ENCODE measurements around the gene DEXI. TPM values are rescaled to one million over a fixed set of nuclear protein-coding genes. Genes with fewer than 3 reads are reported as not detected.
"Not testable (repeated sequence)": the region's sequence is repeated elsewhere in the genome, so short reads cannot be mapped to it uniquely, and the experiment has no call there.

The DEXI gene
- total and polyA plus RNA-seq, 9 donors = 26.5 to 73.4 (median 45.7) TPM

DNA sequence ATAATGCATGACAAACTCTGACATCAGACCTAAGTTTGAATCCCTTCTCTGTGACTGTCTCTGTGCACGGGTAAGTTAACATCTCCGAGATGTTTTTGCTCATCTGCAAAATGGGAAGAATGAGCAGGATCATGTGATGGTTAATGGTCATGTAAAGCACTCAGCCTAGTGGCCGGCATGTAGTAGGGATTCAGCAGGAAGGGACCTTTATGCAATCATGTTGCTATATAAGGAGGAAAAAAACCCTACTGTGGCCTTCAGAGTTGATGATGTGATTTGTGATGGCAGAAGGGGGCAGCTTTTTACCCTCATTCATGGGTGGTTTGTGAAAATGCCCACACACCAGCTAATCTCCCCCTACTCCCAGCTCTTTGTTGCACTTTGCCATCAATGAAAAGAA, 26.2 kb upstream of the DEXI start:
- H3K27ac ChIP-seq = no peak overlapping the region
- no peaks in the 10 kb centered on the region for H3K9me3 ChIP-seq
- no peak overlapping the region for H3K4me3 ChIP-seq
- no peaks in the 10 kb centered on the region for H3K36me3 ChIP-seq
- 83 to 93% (median 86%) methylated on average over 3 of the region's 3 CpGs for WGBS, 3 donors
- intact Hi-C loops (cut with DNase I) = loop anchor here in 3 of 4 donors (10.0 kb wide), 3 partner anchors 386 to 1096 kb away; no protein-coding TSS in a partner anchor
- peaks cover 7% of the 10 kb centered on the region for H3K4me1 ChIP-seq (ENCODE audit: insufficient read depth)
- no peak for DNase-seq
- TF ChIP-seq, protein P1, sequence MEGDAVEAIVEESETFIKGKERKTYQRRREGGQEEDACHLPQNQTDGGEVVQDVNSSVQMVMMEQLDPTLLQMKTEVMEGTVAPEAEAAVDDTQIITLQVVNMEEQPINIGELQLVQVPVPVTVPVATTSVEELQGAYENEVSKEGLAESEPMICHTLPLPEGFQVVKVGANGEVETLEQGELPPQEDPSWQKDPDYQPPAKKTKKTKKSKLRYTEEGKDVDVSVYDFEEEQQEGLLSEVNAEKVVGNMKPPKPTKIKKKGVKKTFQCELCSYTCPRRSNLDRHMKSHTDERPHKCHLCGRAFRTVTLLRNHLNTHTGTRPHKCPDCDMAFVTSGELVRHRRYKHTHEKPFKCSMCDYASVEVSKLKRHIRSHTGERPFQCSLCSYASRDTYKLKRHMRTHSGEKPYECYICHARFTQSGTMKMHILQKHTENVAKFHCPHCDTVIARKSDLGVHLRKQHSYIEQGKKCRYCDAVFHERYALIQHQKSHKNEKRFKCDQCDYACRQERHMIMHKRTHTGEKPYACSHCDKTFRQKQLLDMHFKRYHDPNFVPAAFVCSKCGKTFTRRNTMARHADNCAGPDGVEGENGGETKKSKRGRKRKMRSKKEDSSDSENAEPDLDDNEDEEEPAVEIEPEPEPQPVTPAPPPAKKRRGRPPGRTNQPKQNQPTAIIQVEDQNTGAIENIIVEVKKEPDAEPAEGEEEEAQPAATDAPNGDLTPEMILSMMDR (IDR thresholded peaks at IDR 0.05) = no peak
- TF ChIP-seq POLR2A (IDR thresholded peaks at IDR 0.05) (no peak), EP300 (IDR thresholded peaks at IDR 0.05) (no peak)
- no peaks in the 10 kb centered on the region for H3K27me3 ChIP-seq

DNA sequence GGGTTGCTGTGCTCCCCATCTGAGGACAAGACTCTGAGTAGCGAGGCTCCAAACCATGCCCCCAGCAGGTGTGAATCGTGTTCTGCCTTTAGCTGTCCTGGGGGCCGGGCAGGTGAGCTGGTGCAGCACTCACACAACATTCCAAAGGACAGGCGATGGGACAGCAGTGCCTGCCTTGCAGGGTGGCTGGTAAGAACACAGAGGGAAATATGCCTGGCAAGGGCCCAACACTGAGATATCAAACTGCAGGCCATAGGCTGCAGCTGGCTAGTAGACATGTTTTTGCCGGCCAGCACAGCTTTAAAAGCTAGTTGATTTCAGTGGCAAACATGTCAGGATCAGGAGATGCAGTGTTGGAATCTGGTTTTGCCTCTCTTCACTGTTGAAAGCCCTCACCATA, 25.7 kb upstream of the DEXI start:
- intact Hi-C loops (cut with DNase I) = loop anchor here in 3 of 4 donors (10.0 kb wide), 3 partner anchors 387 to 1097 kb away; no protein-coding TSS in a partner anchor
- Histone ChIP-seq H3K36me3 (no peaks in the 10 kb centered on the region), H3K4me1 (ENCODE audit: insufficient read depth) (peaks cover 7% of the 10 kb centered on the region), H3K27ac (no peak overlapping the region), H3K4me3 (no peak overlapping the region), H3K27me3 (no peaks in the 10 kb centered on the region), H3K9me3 (no peaks in the 10 kb centered on the region)
- TF ChIP-seq EP300 (IDR thresholded peaks at IDR 0.05) = no peak
- TF ChIP-seq, protein P1 (IDR thresholded peaks at IDR 0.05) = no peak
- no peak for TF ChIP-seq POLR2A (IDR thresholded peaks at IDR 0.05)
- 55 to 84% (median 68%) methylated on average over 5 of the region's 5 CpGs for WGBS, 3 donors
- DNase-seq = no peak

DNA sequence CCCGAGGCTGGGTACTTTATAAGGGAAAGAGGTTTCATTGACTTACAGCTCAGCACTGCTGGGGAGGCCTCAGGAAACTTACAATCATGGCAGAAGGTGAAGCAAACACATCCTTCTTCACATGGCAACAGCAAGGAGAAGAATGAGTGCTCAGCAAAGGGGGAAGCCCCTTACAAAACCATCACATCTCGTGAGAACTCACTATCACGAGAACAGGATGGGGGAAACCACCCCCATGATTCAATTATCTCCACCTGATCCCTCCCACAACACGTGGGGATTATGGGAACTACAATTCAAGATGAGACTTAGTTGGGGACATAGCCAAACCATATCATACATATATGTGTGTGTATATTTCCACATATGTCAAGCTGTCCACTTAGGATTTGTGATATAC, 24.3 kb upstream of the DEXI start:
- not testable (repeated sequence) for DNase-seq; H3K27me3 ChIP-seq; H3K4me1 ChIP-seq (ENCODE audit: insufficient read depth); H3K4me3 ChIP-seq; H3K9me3 ChIP-seq; H3K27ac ChIP-seq; H3K36me3 ChIP-seq
- intact Hi-C loops (cut with DNase I) = loop anchor here in 3 of 4 donors (10.0 kb wide), 3 partner anchors 388 to 1098 kb away; no protein-coding TSS in a partner anchor
- WGBS, 3 donors = 64 to 68% (median 67%) methylated on average over 4 of the region's 4 CpGs

DNA sequence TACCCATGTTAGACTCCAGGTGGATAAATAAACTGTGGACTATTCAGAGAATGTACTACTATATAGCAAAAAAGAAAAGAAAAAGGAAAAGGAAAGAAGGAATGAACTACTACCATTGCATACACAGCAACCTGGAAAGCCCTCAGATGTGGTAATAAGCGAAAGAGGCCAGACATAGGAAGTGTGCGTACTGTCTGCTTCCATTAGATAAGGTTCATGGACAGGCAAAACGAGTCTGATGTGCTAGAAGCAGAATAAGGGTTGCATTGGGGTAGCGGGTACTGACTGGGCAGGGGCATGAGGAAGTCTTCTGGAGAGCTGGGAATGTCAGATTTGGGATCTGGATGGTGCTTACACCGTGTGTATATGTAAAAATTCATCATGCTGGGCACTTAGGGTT, 23.9 kb upstream of the DEXI start:
- no peak for DNase-seq
- TF ChIP-seq POLR2A (IDR thresholded peaks at IDR 0.05) = no peak
- no peak for TF ChIP-seq EP300 (IDR thresholded peaks at IDR 0.05)
- TF ChIP-seq, protein P1 (IDR thresholded peaks at IDR 0.05) = no peak
- WGBS, 3 donors = 87 to 90% (median 87%) methylated on average over 5 of the region's 5 CpGs
- H3K4me1 ChIP-seq (ENCODE audit: insufficient read depth) = no peaks in the 10 kb centered on the region
- no peaks in the 10 kb centered on the region for H3K9me3 ChIP-seq
- no peak overlapping the region for H3K4me3 ChIP-seq
- H3K36me3 ChIP-seq = no peaks in the 10 kb centered on the region
- H3K27ac ChIP-seq = no peak overlapping the region
- intact Hi-C loops (cut with DNase I) = loop anchor here in 3 of 4 donors (10.0 kb wide), 3 partner anchors 389 to 1099 kb away; no protein-coding TSS in a partner anchor
- no peaks in the 10 kb centered on the region for H3K27me3 ChIP-seq

DNA sequence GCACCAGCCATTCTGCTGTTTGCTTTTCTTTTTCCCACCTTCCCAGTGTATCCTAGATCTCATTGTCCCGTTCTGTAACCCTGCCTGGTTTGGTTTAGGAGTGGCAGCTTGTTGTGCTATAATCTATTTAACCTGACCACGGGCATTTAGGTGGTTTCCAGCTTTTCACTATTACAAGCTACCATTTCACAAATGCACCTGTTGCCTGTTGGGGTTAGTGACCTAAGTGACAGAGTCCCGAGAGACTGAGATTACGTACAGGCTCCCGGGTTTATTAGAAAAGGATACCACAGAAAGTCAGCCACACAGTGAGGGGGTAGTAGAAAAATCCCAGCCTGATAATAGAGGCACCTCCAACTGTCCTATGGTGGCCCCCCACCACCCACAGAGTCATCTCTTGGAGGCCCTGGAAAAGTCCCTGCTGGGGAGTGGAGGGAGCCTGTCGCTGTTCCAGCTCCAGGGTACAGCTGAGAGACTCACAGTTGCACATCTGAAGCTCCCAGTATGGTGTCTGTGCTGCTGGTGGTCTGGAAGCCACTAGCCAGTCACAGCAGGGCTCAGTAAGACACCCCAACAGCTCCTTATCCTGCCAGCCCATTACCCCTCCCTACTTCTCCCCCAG, 23.3 kb upstream of the DEXI start:
- intact Hi-C loops (cut with DNase I) = loop anchor here in 3 of 4 donors (10.0 kb wide), 3 partner anchors 389 to 1099 kb away; no protein-coding TSS in a partner anchor
- Histone ChIP-seq H3K4me1 (ENCODE audit: insufficient read depth) (no peaks in the 10 kb centered on the region), H3K4me3 (no peak overlapping the region), H3K36me3 (no peaks in the 10 kb centered on the region), H3K27me3 (no peaks in the 10 kb centered on the region), H3K27ac (no peak overlapping the region), H3K9me3 (no peaks in the 10 kb centered on the region)
- 92 to 94% (median 93%) methylated on average over 6 of the region's 6 CpGs for WGBS, 3 donors
- TF ChIP-seq POLR2A (IDR thresholded peaks at IDR 0.05) = no peak
- TF ChIP-seq, protein P1 (IDR thresholded peaks at IDR 0.05) = no peak
- TF ChIP-seq EP300 (IDR thresholded peaks at IDR 0.05) = no peak
- no peak for DNase-seq
